RCC 7860 (cell line): ENCODE data around the gene HOXA5.

ENCODE experiments used
- DNase-seq: peaks from one replicate; pipeline ENCODE4 v3.0.0-alpha.2; 2015; ENCODE audit warnings: low spot score
- FAIRE-seq: peaks from 2 replicates; lab custom pipeline; 2012; peaks lifted over from hg19 to GRCh38; lab: Jason Lieb, UNC

Gene HOXA5

DNA sequence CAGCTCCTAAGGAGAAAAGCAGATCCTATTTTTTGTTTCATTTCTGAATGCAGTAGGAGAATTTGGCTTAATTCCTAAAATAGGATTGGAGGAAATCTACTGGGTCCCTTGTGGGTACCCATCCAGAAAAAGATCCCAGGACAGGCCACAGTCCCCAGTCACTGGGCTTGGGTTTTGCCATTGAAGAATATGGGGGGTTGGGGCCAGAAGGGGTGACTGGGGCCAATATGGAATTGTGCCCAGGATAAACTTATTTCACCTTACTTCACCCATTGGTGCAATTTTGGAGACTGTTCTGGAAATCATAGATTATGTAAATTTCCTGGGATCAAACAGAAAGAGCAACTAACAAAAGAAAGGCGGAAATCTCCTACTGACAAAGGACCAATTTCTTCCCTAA lies 5.0 kb downstream of the HOXA5 start:
- DNase-seq (no peak), FAIRE-seq (no peak)

DNA sequence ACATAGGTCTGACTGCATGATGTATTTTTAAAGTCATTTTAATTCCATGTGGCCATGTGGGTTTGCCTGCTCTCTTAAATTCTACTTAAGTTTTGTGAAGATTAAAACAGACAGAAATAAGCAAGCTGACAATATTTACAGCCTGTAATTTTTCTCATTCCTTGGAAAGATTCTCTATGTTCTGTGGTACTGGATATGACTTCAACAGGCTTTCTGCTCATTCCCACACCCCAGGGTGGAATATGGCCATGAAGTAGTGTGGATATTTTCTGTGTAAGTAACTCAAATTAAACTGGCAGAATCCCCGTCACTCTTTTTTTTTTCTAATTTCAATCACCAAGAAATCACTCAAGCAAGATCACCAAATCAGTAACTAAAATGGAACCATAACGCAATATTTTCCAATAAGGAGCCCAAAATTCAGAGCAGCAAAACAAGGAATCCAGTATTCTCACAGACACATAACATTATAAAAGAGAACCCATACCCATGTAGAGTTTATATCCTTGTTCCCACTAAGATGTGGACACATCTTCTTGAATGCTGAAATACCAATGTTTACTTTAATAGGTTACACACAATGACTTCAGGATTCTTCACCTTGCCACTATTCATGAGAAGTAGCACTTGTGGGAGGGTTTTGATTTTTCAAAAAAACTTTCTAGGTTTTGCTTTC lies 5.7 kb downstream of the HOXA5 start:
- DNase-seq (no peak), FAIRE-seq (peak; percentile 74)

DNA sequence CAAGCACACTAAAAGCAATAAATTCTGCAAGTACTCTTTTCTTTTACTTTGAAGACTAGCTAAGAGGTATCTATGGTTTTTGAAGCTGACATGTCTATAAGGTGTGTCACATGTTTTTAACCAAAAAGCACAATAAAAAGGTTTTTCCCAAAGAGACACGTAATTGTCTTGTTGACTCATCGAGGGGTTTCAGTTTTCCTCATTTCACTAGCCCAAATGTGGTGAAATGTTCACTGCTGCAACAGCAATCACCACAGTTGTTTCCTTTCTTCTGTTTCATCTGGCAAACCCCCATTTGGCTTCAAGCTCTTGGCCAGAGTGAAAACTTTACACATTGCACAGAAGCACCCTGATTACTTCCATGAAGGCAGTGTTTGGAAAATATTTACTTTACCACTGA lies 9.1 kb downstream of the HOXA5 start:
- FAIRE-seq (peak; percentile 96), DNase-seq (peak; percentile 80)

DNA sequence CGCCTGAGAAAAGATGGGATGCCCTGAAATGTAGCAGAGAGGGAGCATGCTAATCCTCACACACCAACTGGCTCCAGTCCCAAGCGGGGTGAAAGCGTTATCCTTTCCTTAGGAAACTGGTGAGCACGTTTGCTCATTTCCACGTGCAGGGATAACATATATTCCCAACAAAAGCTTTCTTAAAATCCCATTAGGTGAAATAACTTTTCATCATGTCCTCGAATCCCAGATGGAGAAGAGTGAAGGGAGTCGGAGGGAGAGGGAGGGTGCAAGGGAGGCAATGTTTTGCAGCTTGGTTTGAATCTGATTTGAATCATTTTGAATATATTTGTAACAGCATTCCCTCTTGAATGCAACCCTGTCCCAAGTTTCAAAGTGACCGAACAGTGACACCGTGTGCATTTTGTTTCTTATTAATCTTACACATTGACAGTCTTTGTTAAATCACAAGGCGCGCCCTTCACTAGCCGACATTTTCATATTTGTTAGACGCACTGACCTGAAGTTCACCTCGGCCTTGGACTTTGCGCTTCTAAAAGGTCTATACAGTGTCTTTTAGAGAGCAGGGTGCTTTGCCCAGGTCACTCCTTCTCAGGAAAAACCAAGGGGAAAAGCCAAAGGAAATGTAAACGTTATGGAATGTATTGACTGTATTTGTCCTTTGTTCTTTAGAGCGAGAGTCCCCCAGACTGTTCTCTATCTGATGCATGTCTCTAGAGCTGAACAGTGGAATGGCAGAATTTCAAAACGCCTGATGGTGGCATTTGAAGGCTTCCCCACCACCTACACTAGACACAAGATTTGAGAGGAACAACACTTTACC lies 9.9 kb downstream of the HOXA5 start:
- FAIRE-seq (no peak), DNase-seq (peak; percentile 10)

DNA sequence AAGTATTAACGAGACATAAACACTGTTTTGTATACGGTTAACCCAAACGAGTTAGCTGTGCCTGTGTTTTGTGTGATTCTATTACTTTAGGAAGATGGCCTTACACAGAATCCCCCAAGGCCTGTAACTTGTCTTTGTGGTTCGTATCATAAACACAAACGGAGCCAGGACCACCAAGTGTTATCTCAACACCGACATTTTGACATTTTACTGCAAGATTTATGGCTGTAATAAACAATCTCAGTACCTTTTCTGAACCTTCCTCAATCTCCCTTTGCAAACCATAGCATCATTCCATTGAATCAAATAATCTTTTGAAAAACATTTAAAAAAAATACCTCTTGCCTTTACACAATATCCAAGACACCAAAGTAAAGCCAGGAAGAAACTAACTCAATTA lies 10.5 kb downstream of the HOXA5 start:
- no peak for FAIRE-seq

DNA sequence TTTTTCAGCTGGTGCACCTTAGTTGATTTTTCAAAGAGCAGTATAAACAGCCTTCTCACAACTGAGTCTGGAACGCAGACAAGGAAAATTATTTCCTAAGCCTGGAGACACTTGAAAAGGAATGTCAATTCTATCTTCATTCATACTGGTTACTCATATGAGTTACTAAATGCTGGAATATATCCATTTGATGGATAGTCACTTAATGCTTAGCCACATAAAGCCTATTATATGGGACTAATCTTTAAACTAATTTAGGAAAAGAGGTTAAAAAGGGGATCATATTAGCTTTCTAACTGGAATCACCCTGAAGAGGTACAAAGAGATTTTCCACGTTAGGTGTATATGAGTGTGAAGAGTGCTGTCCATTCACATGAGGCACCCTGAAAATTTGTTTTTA lies 11.3 kb downstream of the HOXA5 start:
- peak; percentile 42 for FAIRE-seq
- DNase-seq: peak; percentile 4

More for the DNA sequence above, 10.5 kb downstream of the HOXA5 start:
- DNase-seq: peak; percentile 3

DNA sequence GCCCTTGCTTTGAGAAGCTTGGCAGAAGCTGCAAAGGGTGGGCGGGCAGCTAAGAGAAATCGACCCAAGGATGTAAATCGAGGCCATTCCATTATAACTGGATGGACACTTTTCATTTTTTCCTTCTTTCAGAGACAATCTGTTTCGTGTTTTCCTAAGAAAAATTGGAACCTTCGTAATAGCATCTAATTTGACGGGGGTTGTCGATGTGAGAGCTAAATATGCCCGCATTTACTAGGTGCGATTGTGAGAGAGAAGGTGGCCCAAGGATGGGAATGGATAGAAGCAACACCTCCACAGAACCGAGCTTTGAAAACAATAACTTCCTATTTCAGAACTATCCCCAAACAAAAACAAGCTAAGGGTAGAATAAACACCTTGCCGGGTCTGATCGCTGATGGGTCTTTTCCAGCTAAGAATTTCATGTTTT lies 12.1 kb downstream of the HOXA5 start:
- FAIRE-seq (no peak), DNase-seq (no peak)

DNA sequence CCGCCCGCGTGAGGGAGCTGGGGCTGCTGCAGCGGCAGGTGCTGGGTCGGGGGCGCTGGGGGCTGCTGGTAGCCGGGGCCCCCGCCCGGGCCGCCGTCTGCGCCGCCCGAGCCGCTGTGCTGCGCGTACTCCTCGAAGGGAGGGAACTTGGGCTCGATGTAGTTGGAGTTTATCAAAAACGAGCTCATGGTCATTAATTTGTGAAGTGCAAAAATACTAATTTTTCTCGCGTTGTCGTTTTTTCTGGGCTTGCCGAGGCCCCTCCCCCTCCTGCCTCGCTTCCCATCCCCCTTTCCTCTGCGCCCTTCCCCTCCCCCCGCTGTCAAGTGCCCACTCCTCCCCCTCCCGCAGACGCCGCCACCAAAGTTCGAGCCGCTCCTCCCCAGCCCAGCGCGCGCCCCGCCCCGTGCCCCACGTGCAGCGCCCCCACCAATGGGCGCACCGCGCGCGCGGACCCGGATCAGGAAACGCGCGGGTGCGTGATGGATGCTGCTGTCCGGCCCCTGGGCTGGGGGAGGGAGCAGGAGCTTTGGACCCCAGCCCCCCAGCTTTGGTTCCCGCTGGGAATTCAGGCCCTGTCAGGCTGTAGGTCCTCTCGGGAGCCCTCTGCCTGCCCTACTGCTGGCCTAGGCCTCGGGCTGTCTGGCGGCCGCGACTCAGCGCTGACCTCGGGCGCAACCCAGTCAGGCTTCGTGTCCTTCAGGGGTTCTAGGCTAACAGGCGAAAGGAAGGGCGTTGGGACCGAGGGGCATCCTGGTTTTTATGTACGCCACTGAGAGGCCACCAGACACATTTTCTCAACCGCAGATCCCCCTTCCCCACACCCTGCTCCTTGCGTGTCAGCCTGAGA lies 12.7 kb downstream of the HOXA5 start, which contains the start of gene HOXA4:
Gene HOXA4, minus strand, starts transcription at position 218 of the 850 bp plus-strand sequence. Its CDS starts 24 bp downstream, at position 194.
- DNase-seq (peak; percentile 82), FAIRE-seq (no peak)

DNA sequence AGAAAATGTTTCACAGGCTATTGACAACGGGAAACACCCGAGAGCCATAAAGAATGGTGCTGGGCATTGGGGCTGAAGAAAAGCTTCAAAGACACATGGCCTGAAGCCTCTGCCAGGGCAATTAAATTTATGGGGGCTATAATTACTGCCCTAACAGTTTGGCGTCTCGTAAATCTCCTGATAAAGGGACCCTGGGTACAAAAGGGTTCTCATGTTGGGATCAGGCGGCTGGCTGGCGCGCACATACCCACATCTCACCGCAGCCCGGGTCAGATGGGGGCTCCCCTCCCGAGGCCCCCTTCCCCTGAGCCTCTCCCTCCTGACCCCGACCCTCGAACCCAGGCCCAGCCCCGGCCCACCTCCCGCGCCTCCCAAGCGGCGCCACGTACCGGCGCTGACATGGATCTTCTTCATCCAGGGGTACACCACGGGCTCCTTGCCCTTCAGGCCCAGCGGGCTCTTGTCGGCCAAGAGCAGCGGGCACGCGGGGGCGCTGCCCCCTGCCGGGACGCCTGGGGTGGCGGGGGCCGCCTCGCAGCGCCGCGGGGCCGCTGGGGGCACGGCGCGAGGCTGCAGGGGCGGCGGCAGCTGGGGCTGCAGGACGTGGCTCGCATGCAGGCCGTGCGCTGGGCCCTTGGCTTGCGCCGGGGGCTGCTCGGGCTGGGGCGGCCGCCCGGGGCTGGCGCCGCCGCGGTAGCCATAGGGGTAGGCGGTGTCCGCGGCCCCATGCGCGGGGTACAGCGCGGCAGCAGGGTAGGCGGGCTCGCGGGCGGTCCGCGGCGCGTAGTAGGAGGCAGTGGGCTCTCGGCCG lies 13.5 kb downstream of the HOXA5 start:
- DNase-seq (peak; percentile 11), FAIRE-seq (no peak)

DNA sequence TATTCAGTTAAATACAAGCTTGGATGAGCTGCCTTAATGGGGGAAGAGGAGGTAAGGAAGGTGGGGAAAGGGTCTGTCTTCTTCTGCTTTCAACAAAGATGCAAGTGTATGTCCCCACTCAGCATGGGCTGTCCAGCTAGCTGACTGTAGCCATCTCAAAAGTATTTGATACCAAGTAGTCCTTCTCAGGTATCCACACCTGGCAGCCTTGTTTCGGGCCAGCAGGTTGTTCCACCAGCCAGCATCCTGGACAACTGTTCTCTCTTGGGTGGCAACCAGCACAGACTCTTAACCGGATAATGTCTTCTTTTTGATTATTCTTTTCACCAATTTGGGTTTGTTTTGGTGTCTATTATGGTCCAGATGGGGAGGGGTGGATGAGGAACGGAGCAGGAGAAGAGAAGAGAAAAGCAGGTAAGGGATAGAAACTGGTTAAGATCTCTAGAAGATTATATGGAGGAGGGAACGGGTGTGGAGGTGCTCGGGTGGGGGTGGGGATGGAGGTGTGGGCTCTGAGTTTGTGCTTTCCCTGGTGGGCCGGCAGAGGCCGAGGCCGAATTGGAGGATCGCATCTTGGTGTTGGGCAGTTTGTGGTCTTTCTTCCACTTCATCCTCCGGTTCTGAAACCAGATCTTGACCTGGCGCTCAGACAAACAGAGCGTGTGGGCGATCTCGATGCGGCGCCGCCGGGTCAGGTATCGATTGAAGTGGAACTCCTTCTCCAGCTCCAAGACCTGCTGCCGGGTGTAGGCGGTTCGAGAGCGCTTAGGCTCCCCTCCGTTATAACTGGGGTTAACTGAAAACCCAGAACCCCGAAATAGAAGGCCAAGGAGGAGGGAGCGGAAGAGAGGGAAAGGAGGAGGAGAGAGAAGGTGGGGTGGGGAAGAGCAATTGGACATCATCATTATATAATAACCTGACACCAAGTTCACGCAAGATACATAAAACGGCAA lies 14.4 kb downstream of the HOXA5 start:
- FAIRE-seq (no peak), DNase-seq (peak; percentile 39)

DNA sequence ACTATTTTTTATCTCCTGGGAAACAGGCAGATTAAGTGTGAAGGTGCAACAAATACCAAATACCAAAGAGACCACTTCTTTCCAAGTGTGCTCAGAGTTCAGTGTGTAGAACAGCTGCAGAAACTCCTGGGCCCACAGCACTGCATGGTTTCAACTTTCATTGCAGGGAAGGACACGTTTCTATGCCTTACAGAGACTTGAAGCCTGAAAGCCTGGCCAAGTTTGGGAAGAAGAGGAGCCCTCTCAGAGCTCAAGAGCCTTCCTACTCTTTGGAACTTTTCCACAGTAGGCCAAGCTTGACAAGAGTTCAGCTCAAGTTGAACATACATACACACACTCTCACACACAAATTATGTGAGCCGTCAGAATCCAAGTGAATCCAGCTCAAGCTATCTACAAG lies 15.4 kb downstream of the HOXA5 start:
- FAIRE-seq: peak; percentile 49
- DNase-seq: no peak

DNA sequence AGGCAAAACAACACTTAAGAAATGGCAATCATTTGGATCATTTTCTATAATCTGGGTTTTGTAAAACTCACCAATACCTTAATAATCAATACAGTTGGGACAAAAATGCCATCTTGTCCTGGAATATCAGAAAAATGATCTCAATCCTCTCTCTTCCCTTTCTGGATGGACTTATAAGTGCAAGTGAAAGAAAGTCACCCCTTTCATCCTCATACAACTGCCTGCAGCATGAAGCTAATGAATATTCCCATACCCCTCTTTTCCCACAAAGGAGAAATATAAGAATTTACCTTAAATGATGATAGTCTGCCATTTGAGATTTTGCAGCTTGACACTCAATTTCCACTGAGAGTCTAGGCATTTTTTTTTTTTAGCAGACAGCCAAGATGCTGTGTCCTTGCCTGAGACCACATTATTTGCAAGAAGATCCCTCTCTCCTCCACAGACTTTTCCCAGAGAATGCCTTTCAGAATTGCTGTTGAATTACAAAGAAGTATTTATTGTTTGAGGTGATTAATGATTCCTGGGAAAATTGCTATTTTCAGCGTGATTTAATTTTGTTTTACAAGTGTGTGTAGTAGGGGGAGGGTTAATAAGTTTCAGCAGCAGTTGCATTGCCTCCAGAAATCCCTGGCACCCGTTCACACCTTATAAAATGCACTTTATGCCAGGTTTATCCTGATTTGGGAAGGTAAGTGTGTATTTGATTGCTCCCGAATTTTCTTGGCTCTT lies 16.7 kb downstream of the HOXA5 start:
- FAIRE-seq (no peak), DNase-seq (no peak)

DNA sequence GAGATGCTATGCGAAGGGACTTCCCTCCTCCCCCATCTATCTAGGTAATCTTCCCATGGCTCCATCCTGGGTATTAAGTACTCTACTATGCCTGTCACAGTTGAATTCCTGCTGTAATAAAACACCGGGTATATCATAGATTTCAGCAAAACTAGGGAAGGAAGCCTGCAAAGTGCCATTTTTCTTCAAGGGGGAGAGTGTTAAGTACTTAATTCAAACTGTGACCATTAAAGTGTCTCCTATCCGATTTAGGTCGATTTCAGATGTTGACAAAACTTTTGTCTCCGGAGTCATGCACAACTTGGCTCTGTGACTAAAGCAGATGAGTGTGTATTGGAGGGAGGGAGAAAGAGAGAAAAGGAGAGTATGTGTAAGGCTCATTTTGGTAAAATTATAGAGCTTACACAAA lies 17.5 kb downstream of the HOXA5 start:
- peak; percentile 73 for DNase-seq
- peak; percentile 69 for FAIRE-seq

DNA sequence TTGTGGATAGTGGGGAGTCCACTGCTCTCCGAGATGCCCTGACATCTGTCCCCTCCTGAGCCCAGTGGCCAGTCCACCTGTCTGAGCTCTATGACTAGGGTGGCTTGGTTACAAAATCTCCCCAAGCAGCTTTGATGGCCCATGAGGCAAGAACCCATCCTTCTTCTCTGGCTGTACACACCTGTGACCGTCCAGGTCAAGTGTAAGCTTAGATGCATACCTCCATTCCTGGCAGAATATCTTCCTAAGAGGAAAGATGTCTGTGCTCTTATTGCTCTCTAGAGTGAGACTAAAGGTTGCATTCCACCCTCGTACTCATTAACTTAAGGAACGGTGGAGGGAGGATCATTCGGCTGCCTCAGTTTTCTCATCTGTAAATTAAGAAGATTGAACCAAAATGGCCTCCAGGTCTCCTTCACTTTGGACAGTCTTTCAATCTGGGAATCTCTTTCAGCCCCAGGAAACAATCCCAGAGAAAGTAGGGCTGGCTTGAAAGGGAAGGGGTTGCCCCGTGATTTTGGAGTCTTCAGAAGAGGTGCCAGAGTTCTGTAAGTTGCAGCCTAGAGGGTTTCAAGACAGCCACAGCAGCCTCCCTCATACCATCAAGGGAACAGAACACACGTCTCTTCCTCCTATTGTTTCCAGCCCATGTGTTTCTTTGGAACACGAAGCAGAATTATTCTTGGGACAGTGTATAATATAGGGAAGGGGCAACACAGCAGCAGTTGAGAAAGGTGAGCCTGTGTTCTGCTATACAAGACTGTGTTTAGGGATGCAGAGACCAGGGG lies 18.4 kb downstream of the HOXA5 start:
- DNase-seq (no peak), FAIRE-seq (no peak)

DNA sequence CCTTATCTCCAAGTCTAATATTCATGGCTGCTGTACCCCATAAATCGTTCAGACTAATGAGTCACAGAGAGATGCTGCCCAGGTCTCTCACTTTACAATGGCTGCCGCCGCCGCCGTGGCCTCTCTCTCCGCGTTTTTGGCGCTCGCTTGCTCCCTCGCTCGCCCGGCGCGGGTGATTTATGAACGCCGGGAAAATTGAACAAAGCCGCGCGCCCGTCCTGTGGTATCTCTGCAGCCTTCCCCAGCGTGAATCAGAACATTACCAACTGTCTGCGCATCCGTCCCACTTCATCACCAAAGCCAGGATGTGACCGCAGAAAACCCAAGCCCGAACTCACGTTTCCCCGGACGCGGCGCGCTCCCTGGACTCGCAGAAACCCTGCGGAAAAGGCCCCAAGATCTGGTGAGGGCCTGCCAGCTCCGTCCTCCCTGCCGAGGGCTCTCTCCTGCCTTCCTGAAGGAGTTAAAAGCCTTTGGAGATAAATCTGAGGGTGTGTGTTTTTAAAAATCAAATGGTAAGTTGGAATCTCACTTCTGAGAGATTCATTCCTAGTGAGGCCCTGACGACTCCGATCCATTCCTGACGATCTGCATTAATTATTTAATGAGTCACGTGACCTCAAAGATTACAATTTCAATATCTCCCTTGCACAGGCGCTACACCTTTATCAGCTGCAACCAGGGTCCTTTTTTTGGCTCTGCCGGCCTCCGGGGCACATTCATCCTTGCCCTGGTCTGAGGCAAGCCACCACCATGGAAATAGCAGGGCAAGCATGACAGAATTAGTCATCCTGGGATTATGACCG lies 19.2 kb downstream of the HOXA5 start:
- DNase-seq (peak; percentile 95), FAIRE-seq (peak; percentile 89)

DNA sequence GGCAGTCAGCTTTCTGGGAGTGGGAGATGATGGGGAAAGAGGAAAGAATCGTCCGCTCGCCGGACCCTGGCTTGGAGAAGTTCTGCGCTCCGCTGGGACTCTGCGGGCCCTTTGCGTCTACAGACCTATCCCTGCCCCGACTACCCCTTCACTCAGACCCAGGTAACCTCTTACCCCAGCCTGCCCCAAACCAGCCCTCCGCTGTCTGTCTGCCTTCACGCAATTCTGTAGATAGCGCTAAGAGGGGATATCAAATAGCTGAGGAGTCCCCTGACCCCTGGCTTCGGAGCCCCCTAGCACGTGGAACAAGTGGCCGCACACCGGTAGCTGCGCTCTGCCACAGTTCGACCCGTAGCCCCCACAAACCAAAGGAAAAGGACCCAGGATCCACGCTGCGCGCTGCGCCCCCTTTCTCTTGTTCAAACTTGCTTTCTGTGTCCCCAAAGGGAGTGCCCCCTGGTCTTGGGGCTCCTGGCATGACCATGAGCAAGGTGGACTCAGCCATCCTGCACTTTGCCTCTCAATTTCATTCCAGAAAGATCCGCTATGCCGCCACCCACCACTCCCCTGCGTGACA lies 19.9 kb downstream of the HOXA5 start:
- DNase-seq (no peak), FAIRE-seq (no peak)
